D721Med (cell line): ENCODE data around the gene SPINK6.

Experiments used
- DNase-seq: peaks from one replicate; pipeline ENCODE4 v3.0.0; 2011; ENCODE audit warnings: low spot score; ENCODE audit not compliant: insufficient read length
- FAIRE-seq: peaks from 2 replicates; lab custom pipeline; 2011; peaks lifted over from hg19 to GRCh38; lab: Jason Lieb, UNC
- CTCF ChIP-seq: IDR thresholded peaks from 2 replicates; pipeline ENCODE4 v1.5.1; 2012; ENCODE audit warnings: mild to moderate bottlenecking, control low read depth; ENCODE audit not compliant: insufficient read depth; ENCODE audit errors: missing control alignments

The SPINK6 gene, protein sequence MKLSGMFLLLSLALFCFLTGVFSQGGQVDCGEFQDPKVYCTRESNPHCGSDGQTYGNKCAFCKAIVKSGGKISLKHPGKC

DNA sequence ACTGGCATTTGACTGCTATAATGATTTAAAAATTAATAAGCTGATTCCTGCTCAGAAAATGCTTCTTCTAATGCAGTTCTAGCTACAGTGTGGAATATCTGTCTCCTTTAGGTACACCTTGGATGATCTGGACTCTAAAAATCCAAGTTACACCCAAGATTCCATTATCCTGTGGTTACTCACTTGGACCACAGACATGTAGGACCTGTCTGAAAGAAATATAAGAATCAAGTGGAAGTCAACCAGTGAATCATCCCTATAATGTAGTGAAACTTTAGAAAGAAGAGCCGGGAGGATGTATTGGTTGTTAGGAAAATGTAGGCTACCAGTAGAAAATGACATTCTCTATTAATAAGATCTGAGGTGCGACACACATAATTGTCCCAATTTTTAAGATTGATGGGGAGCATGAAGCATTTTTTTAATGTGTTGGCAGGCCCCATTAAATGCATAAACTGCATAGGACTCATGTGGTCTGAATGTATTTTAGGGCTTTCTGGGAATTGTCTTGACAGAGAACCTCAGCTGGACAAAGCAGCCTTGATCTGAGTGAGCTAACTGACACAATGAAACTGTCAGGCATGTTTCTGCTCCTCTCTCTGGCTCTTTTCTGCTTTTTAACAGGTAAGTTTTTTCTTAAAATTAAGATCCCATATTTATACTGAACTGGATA lies at the start of gene SPINK6:
Gene SPINK6 (plus strand): TSS at position 512 of the 673 bp plus-strand sequence. CDS start 55 bp downstream, at position 567.
- no peak for TF ChIP-seq CTCF
- FAIRE-seq (no peak), DNase-seq (no peak)

- FAIRE-seq (no peak), DNase-seq (no peak)
- no peak for TF ChIP-seq CTCF
Observed at GRCh38 chr5:148156609-148157008, 46.2 kb upstream of the SPINK6 start.

DNA sequence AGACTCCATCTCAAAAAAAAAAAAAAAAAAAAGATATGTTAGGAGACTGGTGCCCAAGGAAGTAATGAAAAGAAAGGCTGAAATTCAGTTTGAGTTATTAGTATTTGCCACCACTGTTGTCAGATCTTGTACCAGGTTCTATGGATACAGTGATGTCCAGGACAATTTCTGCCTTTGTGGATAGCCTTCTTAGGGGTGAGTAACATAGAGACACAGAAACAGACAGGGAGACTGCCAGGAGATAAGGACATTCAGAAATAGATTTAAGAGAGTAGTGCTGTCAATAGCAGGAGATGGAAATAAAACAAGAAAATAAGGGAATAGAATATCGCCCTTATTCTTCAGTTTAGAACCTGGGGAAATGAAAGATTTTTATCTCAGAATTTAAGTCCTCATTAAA lies 40.8 kb upstream of the SPINK6 start:
- DNase-seq (no peak), FAIRE-seq (no peak)
- no peak for TF ChIP-seq CTCF

- TF ChIP-seq CTCF = no peak
- DNase-seq = no peak
- FAIRE-seq = no peak
Observed at GRCh38 chr5:148163345-148163744, 39.5 kb upstream of the SPINK6 start.

DNA sequence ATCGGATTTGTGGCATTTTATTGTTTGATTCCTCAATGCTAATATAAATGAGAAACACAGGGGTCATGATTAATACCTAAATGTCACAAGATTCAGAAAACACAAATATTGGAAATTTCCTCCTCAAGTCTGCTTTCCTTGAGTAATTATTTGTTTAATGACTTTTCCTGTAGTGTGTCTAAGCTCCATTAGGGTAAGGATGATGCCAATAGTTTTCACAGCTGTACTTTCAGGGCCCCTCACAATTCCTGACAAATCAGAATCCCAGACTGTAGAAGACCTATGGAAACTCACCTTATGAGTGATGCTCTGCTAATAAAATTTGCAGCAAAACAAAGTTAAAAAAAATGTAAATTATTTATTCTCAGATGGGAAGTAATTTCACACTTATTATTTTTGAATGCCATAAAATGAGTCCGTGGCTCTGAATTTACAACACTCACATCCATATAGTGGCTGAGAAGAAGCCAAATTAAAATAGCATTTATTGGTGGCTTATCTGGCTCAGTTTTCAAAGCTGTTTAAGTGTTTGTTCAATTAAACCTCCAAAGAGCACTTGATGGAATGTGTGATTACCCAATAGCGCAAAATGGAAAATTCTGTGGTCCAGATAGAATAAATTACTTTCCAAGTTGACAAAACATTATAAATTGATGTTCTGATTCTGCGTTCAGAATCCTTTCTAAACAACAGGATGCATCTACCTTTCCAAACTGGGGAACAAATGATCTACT lies 36.1 kb upstream of the SPINK6 start:
- no peak for TF ChIP-seq CTCF
- FAIRE-seq (no peak), DNase-seq (no peak)

- no peak for TF ChIP-seq CTCF
- DNase-seq (no peak), FAIRE-seq (no peak)
Observed at GRCh38 chr5:148168246-148168645, 34.6 kb upstream of the SPINK6 start, which contains the start of gene SPINK14. Gene SPINK14 (plus strand): TSS chr5:148168546. CDS start chr5:148169733, 1,187 bp downstream.
